ENCODE results near the gene MX1.
"Not testable (repeated sequence)": the region's sequence is repeated elsewhere in the genome, so short reads cannot be mapped to it uniquely, and the experiment has no call there.

The MX1 gene

DNA sequence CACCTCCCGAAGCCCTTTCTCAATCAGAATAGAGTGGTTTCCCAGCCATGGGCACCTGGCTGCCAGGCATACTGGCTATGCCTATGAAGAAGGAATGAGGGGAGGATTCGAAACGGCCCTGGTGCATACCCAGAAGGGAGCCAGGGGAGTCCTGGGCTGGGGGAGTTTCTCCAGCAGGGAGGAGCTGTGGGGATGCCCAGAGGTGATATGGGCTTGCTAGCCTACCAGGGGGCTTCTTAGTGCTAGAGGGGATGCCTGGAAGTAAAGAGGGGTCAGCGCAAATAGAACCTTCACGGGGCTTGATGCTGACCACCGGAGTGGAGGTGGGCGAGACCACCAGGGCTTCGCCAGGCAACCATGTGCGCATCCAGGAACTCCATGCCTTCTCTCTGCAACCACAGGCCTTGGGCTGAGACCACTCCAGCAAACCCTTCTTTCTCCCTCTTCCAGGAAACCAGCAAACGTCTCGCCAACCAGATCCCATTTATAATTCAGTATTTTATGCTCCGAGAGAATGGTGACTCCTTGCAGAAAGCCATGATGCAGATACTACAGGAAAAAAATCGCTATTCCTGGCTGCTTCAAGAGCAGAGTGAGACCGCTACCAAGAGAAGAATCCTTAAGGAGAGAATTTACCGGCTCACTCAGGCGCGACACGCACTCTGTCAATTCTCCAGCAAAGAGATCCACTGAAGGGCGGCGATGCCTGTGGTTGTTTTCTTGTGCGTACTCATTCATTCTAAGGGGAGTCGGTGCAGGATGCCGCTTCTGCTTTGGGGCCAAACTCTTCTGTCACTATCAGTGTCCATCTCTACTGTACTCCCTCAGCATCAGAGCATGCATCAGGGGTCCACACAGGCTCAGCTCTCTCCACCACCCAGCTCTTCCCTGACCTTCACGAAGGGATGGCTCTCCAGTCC is 18.2 kb upstream of the MX1 start:
- no peak for DNase-seq

DNA sequence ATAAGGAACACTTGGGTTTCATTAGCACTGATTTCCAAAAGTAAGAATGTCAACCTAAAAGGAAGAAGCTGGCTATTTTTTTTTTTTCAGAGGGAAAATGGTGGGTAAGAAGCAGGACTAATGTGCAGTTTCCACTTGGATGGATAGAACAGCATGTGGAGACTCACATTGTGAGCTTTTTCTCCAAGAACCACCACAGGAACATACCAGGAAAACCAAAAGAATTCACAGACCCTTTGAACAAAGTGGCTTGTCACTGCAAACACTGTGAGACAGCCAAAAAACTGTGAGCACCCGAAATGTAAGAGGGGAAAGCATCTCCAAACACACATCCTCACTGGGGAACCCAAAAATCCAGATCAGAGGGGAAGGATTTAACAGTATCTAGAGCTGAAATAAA is 15.7 kb upstream of the MX1 start:
- no peak for DNase-seq

DNA sequence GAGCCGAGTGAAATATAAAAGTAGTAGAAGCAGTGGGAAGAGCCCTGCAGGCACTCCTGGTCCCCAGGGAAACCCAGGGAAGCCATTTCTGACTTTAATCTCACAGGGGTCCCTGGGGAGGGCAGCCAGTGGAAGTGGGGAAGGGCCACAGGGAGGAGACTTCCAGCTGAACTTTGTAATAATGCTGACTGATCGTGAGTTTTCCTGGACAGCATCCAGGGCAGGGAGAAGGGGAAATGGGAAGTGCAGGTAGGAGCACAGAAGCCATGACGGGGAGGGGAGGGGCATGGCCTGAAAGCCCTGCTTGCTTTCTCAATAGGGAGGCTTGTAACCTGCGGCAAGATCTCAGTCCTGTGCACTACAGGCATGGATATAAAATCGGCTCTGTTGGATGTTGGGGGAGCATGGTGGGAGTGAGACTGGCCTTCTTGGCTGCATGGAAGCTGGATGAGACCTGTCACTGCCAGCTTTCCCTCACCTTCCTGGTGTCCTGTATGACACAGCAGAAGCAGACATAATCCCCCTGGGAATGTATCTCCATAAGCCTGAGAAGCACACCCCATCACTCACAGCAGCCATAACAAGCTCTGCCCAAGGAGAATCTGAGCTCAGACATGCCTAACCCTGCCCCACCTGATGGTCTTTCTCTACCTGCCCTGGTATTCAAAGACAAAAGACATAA is 15.1 kb upstream of the MX1 start:
- no peak for DNase-seq

DNA sequence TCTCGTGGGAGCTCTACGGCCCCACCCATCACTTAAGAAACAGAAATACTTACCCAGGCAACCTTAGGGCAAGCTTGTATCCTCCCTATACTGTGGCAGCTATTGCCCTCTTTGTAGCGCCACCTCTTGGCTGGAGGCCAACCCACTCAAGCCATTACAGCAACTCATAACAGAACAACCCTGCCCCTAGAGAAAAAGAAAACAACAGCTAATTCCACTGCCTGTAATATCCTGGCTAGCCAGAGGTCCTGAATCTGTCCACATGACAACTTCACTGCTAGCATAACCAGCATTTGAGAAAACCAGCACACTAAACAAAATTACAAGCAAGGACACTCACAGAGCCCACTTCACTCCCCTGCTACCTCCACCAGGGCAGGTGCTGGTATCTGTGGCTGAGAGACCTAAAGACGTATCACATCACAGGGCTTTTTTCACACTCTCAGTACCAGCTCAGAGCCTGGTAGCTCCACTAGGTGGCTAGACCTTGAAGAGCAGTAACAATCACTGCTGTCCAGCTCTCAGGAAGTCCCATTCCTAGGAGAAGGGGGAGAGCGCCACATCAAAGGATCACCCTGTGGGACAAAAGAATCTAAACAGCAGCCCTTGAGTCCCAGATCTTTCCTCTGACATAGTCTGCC is 14.5 kb upstream of the MX1 start:
- peak; percentile 37 for DNase-seq

DNA sequence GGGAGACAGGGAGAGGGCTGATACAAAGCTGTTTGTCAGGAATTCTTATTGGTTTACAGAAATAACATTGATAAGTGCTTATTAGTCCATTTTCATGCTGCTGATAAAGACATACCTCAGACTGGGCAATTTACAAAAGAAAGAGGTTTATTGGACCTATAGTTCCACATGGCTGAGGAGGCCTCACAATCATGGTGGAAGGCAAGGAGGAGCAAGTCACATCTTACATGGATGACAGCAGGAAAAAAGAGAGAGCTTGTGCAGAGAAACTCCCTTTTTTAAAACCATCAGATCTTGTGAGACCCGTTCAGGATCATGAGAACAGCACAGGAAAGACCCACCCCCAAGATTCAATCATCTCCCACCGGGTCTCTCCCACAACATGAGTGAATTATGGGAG is 8.5 kb upstream of the MX1 start:
- not testable (repeated sequence) for DNase-seq

DNA sequence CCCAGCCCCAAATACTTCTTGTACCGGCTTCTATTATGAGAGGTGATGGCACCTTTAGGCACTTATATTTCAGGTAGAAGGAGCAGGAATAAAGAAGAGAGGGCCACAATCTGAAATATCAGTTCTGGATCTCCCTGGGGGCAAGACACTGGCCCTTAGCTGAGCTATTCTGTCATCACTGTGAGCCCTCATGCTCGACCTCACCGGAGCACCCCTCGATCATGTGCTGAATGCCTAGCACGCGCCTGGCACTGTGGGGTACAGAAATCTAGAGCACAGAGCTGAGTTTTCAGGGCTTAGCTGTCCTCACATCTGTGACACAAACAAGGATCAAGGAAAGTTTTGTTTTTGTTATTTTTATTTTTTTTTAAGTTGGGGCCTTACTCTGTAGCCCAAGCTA is 7.6 kb upstream of the MX1 start:
- DNase-seq = no peak

DNA sequence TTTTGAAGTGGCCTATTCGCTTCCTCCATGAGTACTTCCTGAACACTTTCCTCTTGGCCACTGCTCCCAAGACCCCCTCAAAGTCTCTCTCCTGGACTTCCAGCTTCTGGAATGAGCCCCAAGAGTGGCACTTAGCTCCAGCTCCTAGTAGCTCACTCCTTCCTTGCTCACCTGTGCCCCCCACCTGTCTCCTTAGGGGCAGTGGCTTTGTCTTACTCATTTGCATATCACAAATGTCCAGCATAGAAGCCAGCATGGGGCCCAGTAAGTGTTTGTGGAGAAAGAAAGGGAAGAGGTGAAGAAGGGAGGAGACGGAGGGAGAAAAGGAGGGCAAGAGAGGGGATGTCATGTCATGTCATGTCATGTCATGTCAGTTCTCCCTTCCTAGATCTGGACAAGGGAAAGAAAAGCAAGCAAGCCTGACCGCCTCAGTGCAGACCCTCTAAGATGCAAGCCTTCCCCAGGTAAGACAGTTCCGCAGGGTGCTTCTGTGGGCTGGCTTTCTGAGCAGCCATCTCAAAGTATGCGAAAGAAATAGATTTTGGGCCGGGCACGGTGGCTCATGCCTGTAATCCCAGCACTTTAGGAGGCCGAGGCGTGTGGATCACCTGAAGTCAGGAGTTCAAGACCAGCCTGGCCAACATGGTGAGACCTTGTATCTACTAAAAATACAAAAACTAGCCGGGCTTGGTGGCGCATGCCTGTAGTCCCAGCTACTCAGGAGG is 6.9 kb upstream of the MX1 start:
- no peak for DNase-seq

DNA sequence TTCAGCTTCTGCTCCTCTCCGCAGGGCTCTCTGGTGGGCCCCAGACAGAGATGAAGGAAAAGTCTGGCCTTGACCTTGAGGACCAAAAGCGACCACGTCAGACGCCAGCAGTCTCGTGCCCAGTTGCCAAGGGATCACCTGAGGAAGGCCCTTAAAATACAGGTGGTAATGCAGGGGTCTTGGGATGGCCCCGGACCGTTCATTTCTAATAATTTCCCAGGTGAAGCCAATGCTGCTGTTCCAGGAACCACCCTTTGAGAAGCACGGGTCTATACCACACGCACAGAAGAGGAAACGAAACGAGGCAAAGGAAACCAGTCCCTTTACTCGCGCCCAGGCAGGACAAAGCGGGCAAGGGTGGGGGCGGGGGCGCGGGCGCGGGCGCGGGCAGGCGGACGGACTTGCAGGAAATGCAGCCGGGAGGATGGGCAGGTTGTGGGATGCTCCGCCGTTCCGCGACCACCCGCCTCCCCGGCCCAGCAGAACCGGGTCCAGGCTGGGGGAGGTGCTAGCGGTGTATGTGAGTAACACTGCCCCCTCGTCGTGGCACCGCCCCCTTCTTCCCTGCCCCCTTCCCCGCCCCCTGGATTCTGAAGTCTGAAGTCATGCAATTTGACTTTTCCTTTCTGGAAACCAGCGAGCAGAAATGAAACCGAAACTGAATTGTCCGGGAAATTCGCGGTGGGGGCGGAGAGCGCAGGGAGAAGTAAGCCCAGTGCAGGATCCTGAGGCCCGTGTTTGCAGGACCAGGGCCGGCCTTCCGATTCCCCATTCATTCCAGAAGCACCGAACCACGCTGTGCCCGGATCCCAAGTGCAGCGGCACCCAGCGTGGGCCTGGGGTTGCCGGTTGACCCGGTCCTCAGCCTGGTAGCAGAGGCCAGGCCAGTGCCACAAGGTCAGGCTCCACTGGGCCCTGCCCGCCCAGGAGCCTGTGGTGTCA is 5.8 kb upstream of the MX1 start:
- DNase-seq = peak; percentile 97

DNA sequence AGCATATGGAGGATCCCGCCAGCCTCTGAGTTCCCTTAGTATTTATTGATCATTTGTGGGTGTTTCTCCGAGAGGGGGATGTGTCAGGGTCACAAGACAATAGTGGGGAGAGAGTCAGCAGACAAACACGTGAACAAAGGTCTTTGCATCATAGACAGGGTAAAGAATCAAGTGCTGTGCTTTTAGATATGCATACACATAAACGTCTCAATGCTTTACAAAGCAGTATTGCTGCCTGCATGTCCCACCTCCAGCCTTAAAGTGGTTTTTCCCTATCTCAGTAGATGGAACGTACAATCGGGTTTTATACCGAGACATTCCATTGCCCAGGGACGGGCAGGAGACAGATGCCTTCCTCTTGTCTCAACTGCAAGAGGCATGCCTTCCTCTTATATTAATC is 5.0 kb upstream of the MX1 start:
- DNase-seq = not testable (repeated sequence)

DNA sequence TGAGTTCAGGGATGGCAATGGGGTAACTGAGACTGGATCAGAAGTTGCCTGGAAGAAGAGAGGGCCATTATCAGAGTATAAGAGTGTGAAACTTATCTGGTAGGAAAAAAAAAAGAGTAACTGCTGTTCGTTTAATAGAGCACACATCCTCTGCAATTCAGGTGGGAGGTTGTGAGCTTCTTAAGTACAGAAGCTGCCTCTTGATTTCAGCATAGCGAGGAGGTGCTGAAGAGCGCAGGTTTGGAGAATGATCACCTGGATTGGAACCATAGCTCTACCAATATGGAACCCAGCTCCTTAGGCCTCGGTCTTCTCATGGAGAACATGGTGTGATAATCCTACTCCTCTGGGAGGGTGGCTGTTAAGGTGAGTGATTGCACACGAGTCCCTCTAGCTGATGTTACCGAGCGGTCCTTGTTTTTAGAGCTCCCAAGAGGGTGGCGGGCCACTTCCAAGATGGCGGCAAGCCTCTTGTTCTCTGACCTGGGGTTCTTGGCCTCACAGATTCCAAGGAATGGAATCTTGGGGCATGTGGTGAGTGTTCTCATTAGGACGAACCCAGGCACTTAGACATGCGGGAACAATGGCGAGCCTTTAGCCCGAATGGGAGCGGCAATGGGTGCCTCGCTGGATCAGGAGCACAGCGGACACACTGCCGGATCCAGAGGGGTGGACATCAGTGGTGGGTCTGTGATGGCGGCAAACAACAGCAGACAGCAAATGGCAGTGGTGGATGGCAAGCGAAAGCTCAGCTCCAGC is 3.3 kb upstream of the MX1 start:
- no peak for DNase-seq

DNA sequence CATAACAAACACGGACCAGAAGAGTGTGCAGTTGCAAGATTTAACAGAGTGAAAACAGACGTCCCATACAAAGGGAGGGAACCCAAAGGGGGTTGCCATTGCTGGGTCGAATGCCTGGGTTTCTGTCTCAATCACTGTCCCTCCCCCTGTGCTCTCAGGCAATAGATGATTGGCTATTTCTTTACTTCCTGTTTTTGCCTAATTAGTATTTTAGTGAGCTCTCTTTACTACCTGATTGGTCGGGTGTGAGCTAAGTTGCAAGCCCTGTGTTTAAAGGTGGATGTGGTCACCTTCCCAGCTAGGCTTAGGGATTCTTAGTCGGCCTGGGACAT is 2.8 kb upstream of the MX1 start:
- DNase-seq = not testable (repeated sequence)

DNA sequence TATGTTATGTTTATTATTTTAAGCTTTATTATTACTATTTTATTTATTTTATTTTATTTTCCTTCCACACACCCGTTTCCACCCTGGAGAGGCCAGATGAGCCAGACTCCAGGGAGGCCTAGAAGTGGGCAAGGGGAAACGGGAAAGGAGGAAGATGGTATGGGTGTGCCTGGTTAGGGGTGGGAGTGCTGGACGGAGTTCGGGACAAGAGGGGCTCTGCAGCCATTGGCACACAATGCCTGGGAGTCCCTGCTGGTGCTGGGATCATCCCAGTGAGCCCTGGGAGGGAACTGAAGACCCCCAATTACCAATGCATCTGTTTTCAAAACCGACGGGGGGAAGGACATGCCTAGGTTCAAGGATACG is 468 bp upstream of the MX1 start:
- DNase-seq = no peak

DNA sequence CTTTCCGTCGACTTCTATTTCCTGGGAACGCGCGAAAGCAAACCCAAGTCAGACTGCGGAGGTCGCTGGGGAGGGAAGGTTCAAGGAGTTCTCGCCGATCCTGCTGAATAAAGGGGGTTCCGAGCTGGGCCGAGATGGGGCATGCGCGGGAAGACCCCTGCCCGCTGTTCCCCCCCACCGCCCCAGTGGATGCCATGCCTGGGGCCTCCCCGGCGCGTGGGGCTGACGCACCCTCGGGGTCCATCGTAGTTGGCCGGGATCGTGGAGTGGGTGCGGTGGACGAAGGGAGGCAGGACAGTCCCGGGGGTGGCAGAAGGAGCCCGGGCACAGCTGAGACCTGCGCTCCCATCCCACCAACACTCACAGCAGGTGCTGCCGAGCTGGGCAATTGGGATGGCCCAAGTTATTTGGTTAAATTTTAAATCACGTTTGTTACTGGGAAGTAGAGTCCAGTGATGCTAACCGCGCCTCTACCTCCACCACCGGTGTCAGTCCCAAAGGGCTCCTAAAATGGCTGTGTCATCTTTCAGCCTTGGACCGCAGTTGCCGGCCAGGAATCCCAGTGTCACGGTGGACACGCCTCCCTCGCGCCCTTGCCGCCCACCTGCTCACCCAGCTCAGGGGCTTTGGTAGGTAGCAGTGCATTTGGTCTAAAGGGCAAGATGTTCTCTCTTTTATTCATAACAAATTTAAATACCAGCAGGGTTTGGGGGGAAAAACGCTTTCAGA is 801 bp downstream of the MX1 start:
- no peak for DNase-seq

DNA sequence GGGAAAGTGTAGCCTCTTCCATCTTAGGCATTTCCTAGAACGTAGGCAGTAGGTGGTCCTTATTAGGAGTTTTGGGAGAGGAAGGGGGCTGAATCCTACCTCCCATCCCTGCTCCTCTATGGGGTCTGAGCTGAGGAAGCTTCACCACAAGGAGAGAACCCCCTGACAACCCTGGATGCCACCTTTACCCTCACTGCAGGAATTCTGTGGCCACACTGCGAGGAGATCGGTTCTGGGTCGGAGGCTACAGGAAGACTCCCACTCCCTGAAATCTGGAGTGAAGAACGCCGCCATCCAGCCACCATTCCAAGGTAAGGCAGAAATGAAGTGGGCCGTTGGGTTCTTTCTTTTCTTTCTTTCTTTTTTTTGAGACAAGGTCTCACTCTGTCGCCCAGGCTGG is 1.5 kb downstream of the MX1 start:
- DNase-seq = no peak

DNA sequence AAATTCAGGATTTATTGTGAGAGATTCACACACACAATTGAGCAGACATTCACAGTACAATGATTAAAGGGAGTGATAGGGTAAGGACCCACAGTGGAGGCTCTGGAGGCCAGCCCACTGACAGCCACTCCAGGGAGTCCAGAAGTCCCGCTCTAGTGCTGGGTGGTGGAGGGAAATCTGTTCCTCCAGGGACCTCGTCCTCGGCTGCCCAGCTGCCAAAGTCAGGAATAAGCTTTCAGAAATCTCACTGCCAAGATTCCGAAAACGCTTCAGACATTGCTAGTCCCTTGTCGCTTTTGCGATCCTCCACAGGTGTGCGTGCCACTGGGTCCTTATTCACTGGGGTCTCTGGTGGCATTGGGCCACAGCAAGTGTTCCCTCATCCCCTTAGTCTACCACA is 2.3 kb downstream of the MX1 start:
- DNase-seq = no peak

DNA sequence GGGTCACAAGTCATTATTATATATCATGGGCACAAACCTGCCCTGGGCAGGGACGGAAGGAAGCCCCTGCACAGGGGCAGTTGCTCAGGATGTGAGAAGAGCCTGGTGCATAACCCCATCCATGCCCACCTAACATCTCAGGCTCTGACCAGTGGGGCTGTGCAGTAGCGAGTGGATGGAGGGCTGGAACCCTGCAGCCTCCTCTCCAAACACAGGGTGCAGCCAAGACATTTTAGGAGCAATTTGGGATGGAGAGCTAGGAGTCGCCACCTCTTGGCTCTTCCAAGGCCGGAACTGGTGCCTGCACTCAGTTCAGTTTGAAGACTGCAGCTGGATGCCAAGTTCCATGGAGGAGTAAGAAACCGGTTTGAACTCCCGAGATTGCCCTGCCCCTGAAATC is 2.8 kb downstream of the MX1 start:
- no peak for DNase-seq

DNA sequence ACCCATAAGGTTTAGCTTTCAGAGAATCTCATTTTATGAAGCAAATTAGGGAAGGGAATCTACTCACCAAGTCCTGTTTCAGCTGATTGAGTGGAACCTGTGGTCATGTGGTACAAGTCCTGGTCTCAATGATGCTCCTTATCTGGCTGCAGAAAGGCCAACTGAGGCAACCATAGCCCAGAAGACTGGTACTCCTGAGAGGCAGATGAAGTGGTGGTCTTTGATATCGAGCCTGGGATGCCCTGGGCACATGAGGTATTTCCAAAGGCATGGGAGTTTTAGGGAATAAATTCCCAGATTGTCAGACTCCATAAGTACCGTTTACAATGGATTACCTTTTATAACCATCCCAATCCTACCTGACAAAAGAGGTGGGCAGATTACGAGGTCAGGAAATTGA is 3.3 kb downstream of the MX1 start:
- DNase-seq = no peak

DNA sequence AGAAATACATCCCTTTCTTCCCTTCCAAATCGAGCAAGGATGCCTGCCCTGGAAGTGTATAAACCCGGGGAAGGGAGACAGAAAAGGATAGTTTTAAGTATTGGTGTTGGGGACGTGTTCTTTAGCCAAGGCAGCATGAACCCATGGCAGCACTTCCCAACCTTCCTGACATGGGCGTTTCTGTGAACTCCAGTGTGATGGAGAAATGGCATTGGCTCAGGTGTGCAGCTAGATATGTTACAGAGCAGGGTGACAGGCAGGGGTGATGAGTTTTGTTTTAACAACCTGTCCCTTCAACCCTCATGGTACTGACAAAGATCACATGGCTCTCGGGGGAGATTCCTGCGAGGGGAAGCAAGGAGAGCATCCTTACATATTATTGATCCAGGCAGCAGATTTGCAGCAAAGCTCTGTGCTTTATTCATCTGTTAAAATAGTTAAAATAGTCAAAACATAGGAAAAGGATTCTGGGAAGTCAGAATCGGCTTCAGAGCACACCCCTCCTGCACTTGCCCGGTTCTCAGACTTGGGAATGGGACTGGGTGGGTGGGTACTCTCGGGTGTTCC is 4.0 kb downstream of the MX1 start:
- no peak for DNase-seq

DNA sequence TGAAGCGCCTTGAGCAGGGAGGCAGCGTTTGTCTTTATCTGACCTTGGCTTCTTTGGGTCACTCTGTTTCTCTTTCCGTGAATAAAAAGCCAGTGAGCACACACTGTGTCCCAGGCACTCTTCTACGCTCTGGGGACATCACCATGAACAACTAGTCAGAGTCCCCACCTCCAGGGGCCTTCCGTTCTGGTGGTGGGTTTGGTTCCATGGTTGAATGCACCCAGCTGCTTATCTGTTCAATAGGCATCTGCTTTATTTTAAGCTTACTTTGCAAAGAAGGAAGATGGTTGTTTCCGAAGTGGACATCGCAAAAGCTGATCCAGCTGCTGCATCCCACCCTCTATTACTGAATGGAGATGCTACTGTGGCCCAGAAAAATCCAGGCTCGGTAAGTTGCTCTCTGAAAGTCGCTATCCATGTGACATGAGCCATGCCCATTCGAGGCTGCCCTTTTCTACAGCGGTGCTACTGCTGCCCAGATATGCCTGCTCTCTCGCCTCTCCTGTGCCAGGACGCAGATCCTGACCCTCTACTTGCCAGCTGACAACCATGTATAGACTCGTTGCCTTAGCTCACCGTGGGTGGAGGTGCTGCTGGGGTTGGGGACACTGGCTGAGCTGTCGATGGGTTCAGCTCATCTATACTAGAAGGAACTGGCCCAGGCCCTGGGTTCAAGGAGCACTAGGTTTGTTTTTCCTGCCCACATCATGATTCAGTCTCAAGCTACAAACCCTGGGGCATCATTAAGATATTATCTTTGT is 5.9 kb downstream of the MX1 start:
- DNase-seq = no peak
